Activated CD4-positive, alpha-beta T cell treated with anti-CD3 and anti-CD28 coated beads, Interleukin-2, amount 50 U/mL, for 1 hour (primary cell): ENCODE measurements around the gene PEX10.
"Not testable (repeated sequence)": the region's sequence is repeated elsewhere in the genome, so short reads cannot be mapped to it uniquely, and the experiment has no call there.

Source experiments
- DNase-seq: peaks from one replicate; pipeline ENCODE4 v3.0.0-alpha.2; 2020

Gene PEX10

DNA sequence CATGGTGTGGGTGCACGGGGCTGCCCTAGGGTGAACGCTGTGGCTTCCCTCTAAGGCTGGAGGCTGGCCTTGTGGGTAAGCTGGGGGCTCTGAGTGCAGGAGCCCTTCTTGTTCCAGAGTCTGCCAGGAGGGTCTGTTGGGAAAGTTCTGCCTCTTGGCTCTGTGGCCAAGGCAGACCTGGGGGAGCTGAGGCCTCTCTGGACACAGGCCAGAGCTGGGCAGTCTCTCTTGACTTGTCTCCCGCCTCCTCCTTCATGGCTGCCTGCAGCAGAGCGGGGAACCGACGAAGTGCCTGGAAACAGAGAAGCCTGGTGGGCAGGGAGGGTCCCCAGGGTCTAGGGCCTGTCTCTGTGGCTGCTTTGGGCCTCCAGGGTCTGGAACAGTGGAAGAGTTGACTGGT, 30.3 kb upstream of the PEX10 start:
- DNase-seq = no peak

GRCh38 chr1:2441746-2442145, 29.4 kb upstream of the PEX10 start:
- no peak for DNase-seq

DNA sequence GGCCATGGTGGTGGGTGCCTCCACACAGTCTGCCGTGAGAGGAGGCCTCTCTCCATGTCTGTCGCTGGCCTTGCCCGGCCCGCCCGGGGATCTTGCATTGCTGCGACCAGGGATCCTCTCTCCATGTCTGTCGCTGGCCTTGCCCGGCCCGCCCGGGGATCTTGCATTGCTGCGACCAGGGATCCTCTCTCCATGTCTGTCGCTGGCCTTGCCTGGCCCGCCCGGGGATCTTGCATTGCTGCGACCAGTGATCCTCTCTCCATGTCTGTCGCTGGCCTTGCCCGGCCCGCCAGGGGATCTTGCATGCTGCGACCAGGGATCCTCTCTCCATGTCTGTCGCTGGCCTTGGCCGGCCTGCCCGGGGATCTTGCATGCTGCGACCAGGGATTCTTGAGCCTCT, 28.0 kb upstream of the PEX10 start:
- DNase-seq = not testable (repeated sequence)

GRCh38 chr1:2439369-2439768, 27.0 kb upstream of the PEX10 start:
- no peak for DNase-seq

DNA sequence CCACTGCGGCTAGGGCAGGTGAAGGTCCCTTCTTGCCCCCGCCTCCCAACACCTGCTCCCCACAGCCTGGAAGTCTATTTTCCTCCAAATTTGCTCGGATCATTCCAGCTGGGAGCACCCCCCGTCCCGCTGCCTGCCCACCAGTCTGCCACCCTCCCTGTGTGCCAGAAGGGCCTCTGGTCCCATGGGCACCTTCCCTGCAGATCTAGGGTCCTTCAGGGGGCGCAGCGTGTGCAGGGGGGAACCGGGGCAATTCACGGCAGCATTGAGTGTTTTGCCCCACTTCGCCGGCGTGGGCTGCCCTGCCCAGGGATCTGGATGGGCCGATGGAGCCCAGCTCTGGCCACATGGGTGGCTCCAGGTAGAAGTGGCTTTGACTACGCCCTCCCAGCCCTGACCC, 26.3 kb upstream of the PEX10 start:
- DNase-seq = no peak

GRCh38 chr1:2438038-2438437, 25.7 kb upstream of the PEX10 start:
- DNase-seq = no peak

DNA sequence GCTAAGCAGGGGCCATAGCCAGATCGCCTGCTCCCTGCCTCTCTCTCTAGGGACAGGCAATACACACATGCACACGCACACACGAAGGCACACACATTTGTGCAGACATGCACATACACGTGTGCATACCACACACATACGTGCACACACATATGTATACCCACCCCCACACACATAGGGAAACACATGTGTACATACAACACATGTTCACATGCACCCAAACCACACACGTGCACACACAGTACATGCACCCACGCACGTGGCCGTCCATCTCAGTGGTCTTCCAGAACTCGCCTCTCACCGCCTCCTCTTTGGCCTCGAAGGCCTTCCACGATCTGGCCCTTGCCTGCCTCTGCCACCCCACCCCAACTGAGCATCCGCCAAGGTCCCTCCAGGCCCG, 25.3 kb upstream of the PEX10 start:
- no peak for DNase-seq

DNA sequence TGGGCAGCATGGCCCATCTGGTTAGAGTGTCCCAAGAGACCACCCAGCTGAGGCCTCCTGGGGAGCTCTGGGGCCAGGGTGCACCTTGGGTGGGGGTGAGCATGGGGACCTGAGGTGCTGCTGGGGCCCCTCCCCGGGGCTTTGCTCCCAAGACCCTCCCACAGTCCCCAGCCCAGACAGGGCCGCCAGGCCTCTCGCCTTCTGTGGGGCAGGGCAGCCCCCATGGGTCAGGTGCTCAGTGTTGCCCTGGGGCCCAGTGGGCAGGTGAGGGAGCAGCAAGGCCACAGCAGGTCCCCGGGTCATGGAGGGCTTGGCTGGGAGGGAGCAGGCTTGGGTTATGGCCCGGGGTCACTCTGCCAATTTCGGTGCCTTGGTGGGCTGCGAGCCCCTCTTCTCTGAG, 24.5 kb upstream of the PEX10 start:
- no peak for DNase-seq

GRCh38 chr1:2435746-2436355, 23.5 kb upstream of the PEX10 start:
- DNase-seq = no peak

DNA sequence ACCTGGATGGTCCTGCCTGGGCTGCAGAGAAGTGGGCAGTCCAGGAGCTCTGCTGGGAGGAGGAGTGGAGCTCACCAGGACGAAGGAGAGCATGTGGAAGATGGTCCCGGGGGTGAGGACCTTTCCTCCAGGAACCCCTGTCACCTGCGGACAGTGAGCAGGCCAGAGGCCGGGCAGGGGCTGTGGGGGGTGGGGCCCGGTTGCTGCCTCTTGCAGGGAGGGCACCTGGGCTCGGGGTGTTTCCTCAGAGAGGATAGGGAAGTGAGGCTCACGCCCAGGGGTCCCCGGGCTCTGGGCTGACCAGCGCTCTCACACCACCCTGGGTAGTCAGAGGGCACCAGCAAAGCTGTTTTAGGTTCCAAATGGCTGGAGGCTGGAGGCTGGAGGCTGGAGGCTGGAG, 22.7 kb upstream of the PEX10 start:
- no peak for DNase-seq

DNA sequence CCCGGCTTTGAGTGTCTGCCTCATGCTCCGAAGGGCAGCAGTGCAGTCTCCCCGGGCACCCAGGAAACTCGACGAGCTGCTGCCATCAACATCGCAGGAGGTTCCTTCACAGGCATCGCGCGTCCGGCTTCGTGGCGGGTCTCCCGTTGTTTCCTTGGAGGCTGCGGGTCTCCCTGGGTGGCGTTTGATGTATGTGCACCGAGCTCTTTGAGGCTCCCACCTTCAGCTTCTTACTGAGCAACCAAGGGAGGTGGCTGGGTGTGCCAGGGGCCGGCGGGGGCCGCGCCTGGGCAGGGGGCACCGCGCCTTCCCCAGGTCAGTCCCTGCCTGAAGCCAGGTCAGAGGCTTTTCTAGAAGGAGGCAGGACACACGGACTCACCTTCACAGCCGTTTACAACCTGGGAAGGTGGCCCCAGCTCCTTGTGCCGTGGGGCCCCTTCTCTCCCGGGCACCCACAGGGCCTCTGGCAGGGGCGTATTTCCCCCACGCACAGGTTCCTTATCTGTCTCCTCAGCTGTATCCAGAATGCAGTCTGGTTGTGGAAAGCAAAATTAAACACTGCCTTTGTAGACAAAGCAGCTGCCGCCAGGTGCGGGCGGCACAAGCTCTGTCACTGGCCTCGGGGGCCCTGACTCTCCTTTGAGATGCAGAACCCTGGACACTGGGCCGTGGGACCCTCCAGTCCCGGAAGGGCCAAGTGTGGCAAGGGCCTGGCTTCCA, 21.7 kb upstream of the PEX10 start:
- no peak for DNase-seq

GRCh38 chr1:2433196-2433595, 20.8 kb upstream of the PEX10 start:
- DNase-seq = no peak

DNA sequence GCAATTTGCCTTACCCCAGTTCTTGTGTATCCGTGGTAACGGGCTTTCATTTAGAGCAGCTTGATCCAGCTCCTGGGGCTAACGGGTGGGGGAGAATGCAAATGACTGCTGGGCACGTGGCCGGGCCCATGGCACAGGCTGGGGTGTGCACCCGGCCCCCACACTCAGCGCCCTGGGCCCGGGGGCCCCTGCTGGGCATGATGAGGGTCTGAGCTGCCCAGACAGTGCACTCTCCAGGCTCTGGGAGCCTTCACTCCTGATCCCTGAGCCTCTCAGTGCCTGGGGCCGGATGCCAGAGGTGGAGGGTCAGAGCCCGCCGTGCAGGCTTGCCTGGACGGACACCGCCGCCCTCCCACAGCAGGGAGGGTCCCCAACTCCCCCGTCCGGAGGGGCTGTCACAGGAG, 20.1 kb upstream of the PEX10 start:
- no peak for DNase-seq

GRCh38 chr1:2431518-2431917, 19.2 kb upstream of the PEX10 start:
- DNase-seq = no peak

DNA sequence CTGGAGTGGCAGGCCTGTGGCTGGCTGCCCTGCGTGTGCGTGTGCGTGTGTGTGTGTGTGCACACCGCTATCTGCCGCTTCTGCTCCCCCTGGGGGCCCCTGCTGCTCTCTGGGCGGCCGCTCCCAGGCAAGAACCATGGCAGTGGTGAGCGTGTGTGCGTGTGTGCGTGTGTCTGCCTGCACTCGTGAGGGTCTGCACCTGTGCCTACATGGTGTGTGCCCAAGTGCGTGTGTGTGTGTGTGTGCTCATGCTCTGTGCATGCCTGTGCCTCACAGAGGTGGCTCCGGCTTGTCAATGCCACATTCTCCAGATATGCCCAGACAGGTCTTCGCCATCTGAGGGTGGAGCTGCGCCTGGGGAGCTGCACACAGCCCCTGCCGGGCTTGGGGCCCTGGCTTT, 18.7 kb upstream of the PEX10 start:
- no peak for DNase-seq

- no peak for DNase-seq
Observed at GRCh38 chr1:2430592-2430973, 18.2 kb upstream of the PEX10 start.

- DNase-seq = no peak
Observed at GRCh38 chr1:2429780-2430591, 17.6 kb upstream of the PEX10 start.

DNA sequence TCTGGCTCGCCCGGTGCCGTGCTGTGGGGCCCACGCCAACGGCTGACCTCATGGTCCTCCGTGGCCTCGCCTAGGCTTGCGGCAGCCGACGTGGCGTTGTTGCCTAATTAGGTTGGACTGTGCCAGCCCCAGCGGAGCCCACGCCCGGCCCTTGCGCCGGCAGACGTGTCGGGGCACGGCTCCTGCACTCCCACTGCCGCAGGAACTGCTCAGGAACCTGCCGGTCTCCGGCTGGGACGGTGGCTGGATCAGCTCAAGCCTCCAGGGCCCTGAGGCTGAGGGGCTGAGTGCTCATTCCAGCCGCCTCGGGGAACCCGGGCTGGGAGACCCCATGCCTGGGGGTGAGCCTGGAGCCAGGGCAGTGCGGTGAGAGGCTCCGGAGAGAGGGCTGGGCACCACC, 16.1 kb upstream of the PEX10 start:
- no peak for DNase-seq

DNA sequence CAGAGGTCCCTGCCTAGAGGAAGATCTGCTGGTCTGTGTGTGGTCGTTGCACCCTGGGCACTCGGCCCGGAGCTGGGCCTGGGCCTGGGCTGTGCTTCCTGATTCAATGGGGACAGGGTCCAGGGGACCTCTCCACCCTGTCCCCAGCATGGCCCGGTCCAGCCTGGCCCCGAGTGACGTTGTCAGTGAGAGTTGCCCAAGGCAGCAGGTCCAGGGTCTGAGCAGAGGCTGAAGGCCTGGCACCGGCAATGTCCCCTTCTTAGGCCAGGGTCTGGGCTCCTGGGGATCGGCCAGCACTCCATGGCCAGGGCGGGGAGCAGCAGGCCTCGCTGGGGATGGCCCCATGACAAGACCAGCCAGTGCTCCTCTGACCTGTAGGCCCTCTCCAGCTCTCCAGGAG, 15.6 kb upstream of the PEX10 start:
- DNase-seq = no peak

GRCh38 chr1:2427051-2427450, 14.7 kb upstream of the PEX10 start:
- no peak for DNase-seq

DNA sequence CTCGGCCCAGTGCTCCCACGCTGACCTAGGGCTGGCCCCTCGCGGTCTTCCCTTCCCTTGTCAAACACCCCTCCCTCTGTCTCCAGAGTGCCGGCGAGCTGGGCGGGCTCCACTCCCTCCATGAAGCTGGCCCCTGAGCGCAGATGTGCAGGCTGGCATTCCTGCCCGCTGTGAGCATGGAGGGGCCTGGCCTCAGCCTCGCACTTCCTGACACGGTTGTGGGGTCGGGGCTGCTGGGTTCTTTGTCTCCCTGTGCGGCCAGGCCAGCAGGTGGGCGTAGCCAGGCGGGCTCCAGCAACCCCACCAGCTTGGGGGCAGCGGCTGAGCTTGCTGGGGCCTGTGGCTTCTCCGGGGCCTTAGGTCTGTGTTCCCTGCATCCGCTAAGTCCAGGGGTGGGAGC, 14.2 kb upstream of the PEX10 start:
- DNase-seq = no peak

DNA sequence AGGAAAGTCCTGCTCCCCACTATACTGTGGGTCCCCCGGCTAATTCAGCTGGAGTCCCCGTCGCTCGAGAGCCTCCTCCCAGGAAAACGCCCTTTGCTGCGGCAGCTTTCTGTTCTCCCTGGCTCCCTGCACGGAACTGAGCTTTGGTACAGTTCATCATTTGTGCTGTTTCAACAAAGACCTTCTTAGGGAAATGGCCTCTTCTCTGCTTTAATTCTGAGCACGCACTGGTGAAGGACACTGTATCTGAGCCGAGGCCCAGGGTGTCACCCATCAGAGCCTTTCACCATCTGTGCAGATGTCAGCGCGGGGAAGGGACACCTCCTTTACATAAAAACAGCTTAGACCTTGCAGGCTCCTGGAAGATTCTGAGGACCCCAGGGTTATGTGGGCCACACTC, 13.5 kb upstream of the PEX10 start:
- DNase-seq = no peak

DNA sequence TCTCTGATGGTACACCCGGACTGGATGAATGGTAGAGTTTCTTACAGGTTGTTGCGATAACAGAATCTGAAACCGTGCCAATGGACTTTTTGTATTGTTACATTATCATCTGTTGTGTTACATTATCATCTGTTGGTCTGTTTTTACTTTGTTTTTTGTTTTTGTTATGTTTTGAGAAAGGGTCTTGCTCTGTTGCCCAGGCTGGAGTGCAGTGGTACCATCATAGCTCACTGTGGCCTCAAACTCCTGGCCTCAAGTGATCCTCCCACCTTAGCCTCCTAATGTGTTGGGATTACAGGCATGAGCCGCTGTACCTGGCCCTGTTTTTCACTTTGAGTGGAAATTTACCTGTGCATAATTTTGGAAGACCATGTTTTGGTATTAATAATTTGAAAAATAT, 10.2 kb upstream of the PEX10 start:
- no peak for DNase-seq

DNA sequence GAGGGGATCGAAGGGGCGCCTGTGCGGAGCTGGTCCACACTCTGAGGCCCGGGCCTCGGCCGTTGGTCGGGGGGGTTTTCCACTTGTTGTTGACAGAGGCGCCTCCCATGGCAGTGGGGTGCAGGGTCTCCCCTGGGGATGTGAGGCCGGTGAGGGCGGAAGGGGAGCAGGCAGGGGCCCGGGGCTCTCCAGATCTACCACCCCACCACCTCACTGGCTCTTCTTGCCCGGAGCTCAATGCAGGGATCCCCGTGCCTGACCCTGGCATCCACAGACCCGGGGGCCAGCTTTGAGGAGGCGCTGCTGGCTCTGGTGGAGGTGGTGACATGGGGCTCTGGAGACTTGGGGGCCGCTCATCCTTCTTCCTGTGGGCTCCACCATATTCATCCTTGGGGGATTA, 7.1 kb upstream of the PEX10 start:
- no peak for DNase-seq
